ENCODE measurements around the gene SCAPER.

- TF ChIP-seq ZSCAN5A (tag by site-specific recombination; IDR thresholded peaks at IDR 0.05), result no peak
- TF ChIP-seq ZNF654 (tag by site-specific recombination; IDR thresholded peaks at IDR 0.05; ENCODE audit: low read depth), result no peak
- TF ChIP-seq TSHZ1 (tag by site-specific recombination; IDR thresholded peaks at IDR 0.05; ENCODE audit: borderline replicate concordance), result no peak
- TF ChIP-seq ZNF26 (tag by site-specific recombination; IDR thresholded peaks at IDR 0.05), result no peak
These were observed 37.2 kb upstream of the SCAPER start for GRCh38 chr15:76942331-76942730.

Measured in HEK293 (cell line).